Mucosa of descending colon (tissue), 3 donors: ENCODE data around the gene QSOX2. TPM values are rescaled to one million over a fixed set of nuclear protein-coding genes. Genes with fewer than 3 reads are reported as not detected.

ENCODE experiments used
- ATAC-seq: fragments of 200-7000 bp; cut with Tn5 transposase; one replicate; pipeline ENCODE4 v1.9.1; 2020; ENCODE audit warnings: mild to moderate bottlenecking, moderate library complexity
- DNase-seq, 3 donors: peaks; one replicate each; pipeline ENCODE4 v3.0.0-alpha.2; 2020
- H3K36me3 ChIP-seq: fragments of 200-600 bp; one replicate; pipeline ENCODE4 v1.8.0; 2021; ENCODE audit warnings: low read depth, mild to moderate bottlenecking
- H3K4me1 ChIP-seq: fragments of 200-600 bp; one replicate; pipeline ENCODE4 v1.8.0; 2021; ENCODE audit warnings: low read depth, mild to moderate bottlenecking
- H3K4me3 ChIP-seq: fragments of 200-600 bp; one replicate; pipeline ENCODE4 v1.8.0; 2021; ENCODE audit warnings: mild to moderate bottlenecking
- H3K9me3 ChIP-seq: fragments of 200-600 bp; one replicate; pipeline ENCODE4 v1.8.0; 2021; ENCODE audit warnings: mild to moderate bottlenecking
- intact Hi-C, 2 donors: fragments of 100-400 bp; cut with DNase I in 1 of 2; cut with micrococcal nuclease in 1 of 2; formaldehyde crosslinking; loops; one replicate each; pipeline versions ENCODE4 v1.11.0 to v1.11.1; 2022; cut with DNase I, micrococcal nuclease
- total RNA-seq, 3 donors: library from RNA; stranded (reverse); fragmentation: NEBNext Ultra II Directional in 2 of 3; extraction: Animal tissue kit (Norgen Biotek cat#: 25700) in 2 of 3; gene quantifications; one replicate each; pipeline versions ENCODE4 v1.2.1 to v1.2.4, GENCODE V29; 2021 to 2023
- TF ChIP-seq, protein P1 (sequence below): fragments of 200-600 bp; IDR thresholded peaks from one replicate; pipeline ENCODE4 v1.8.0; 2022; ENCODE audit warnings: antibody characterized with exemption, mild to moderate bottlenecking
- donor health status: DM: no; HTN: no; CAD: no; lungs with moderate emphysema.
- donor health status: DM: no; HTN: no; CAD: no.
- donor health status: DM: no; HTN: yes; CAD: no.

QSOX2 gene
- total RNA-seq, 3 donors from 2014 or later = 6.1 to 8.1 (median 7.1) TPM

DNA sequence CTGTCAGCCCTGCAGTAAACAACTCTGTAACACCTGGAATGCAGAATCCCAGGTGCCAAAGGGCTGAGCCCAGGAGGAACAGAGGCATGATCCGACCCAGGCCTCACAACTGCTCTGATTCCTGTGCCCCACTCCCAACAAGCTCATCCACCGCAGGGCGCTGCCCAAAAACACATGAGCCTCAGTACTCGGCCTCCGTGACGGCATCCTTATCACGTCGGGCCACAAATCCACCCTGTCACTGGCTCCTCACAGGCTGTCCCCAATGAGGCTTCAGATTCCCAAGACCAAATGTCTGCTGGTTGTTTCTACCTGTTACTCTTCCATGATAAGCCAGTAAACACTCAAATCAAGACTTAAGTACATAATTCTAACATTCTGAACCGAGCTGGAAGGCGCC lies 15.2 kb downstream of the QSOX2 start:
- ATAC-seq (no peak), DNase-seq (no peak)
- Histone ChIP-seq H3K9me3 (no peaks in the 10 kb centered on the region), H3K4me3 (no peak overlapping the region), H3K4me1 (no peaks in the 10 kb centered on the region), H3K36me3 (no peaks in the 10 kb centered on the region)
- TF ChIP-seq, protein P1, sequence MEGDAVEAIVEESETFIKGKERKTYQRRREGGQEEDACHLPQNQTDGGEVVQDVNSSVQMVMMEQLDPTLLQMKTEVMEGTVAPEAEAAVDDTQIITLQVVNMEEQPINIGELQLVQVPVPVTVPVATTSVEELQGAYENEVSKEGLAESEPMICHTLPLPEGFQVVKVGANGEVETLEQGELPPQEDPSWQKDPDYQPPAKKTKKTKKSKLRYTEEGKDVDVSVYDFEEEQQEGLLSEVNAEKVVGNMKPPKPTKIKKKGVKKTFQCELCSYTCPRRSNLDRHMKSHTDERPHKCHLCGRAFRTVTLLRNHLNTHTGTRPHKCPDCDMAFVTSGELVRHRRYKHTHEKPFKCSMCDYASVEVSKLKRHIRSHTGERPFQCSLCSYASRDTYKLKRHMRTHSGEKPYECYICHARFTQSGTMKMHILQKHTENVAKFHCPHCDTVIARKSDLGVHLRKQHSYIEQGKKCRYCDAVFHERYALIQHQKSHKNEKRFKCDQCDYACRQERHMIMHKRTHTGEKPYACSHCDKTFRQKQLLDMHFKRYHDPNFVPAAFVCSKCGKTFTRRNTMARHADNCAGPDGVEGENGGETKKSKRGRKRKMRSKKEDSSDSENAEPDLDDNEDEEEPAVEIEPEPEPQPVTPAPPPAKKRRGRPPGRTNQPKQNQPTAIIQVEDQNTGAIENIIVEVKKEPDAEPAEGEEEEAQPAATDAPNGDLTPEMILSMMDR = no peak
- intact Hi-C loops = no loop called here

DNA sequence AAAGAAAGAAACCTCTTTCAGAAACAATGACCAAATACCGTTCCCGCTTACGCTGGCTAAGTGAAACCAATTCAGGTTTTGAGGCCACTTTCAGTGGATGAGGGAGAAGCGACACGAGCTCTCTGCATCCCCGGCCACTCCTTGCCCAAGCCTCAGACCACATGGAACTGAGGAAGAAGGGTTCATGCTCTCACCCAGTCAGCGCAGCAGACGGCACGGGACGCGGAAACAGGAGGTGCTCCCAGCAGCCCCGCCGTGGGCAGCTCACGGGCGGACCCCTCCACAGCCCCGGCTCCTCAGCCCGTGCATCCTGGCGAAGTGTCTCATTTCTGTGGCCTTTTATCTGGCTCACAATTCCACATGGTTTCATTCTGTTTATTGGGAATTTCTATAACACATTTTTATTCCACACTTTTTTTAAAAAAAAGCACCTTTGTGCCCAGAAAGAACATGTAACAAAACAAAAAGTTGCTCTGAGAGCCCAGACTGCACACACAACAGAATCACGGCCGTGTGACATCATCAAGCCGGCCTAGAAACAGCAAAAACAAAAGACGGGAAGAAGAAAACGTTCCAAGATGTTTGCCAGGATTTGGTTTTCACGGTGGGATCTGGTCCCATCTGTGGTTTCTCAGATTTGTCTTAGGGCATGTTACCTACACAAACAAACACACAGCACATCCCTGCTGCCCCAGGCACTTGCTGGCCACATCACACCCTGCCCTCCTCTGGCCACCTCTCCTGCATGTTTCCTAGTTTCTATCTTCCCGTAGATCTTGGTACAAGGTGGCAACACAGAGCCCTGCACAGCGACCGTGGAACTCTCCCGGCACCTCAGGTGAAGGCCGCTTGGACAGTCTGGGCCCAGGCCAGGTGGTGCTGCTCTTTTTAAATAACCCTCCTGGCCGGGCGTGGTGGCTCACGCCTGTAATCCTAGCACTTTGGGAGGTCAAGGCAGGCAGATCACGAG lies 16.2 kb downstream of the QSOX2 start:
- Histone ChIP-seq H3K4me3 (no peak overlapping the region), H3K4me1 (no peaks in the 10 kb centered on the region), H3K36me3 (no peaks in the 10 kb centered on the region), H3K9me3 (no peaks in the 10 kb centered on the region)
- DNase-seq (no peak), ATAC-seq (no peak)
- TF ChIP-seq, protein P1 = no peak
- intact Hi-C loops = no loop called here

DNA sequence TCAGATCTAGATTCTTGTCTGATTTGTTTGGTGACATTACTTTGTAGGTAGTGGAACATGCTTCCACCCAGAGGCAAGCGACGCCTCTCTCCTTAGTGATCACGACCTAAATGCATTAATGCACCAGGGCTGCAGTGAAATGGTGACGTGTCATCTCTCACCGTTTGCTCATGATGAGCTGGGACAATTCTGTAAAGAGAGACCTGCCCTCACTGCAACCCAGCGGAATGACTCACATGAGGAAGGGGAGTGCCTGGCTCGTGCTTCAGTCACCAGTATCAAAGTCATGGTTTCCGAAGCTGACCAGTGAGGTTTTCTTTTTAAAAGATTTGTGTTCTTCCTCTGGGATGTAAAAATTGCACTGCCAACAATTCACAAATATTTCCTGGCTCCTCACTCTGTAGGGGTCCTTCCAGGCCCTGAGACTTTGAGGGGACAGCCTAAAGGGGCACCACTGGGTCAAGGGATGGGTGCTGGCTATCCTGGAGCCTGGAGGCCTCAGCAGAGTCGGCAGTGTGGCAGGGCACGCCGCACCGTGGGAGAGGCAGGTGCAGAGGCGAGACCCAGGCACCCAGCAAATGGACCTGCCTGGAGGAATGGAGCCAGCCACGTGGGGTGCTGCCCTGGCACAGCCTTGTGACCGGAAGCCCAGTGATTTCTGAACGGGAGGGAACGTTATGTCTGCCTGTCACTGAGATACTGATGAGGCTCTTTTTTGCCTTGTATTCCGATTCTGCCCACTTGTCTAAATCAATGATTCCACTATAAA lies 17.3 kb downstream of the QSOX2 start:
- intact Hi-C loops = no loop called here

DNA sequence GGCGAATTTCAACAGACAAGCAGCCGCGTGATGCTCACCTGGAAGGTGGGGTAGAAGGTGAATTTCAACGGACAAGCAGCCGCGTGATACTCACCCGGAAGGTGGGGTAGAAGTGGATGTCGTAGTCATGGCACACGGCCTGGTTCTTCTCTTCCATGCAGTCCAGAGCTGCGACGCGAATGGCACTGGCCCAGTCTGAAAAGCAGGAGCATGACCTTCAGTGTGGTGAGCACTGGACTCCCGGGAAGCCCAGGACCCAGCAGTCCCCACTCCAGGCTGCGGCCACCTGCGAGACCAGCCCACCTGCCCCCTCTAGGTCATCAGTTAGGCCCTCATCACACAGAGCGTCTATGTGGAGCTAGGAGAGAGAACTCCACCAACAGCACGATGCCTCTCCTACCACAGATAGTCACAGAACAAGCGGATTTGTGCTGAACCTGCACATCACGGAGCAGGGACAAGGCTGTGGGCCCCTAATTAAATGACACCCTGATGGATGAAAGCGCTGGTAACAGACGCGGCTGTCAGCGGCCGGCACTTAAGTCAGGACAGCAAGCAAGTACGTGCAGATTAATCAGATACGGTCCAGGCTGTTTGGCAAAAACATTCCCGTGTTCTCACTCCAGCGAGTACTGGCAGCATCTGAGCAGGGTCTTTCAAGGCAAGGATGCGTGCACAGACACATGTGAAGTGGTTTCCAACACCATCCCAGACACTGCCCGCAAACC lies 18.8 kb downstream of the QSOX2 start:
- Histone ChIP-seq H3K4me1 (no peaks in the 10 kb centered on the region), H3K4me3 (no peak overlapping the region), H3K36me3 (no peaks in the 10 kb centered on the region), H3K9me3 (no peaks in the 10 kb centered on the region)
- ATAC-seq (no peak), DNase-seq (no peak)
- TF ChIP-seq, protein P1 = no peak
- intact Hi-C loops = no loop called here

More for the DNA sequence above, 17.3 kb downstream of the QSOX2 start:
- TF ChIP-seq, protein P1 = no peak
- DNase-seq (no peak), ATAC-seq (no peak)
- H3K36me3 ChIP-seq = no peaks in the 10 kb centered on the region
- H3K9me3 ChIP-seq = no peaks in the 10 kb centered on the region
- no peak overlapping the region for H3K4me3 ChIP-seq
- H3K4me1 ChIP-seq = no peaks in the 10 kb centered on the region
